ACC112 (cell line): ENCODE results near the gene SOX8.

Experiments used
- H2AFZ ChIP-seq: fragments of 200-600 bp; sonication (generic); one replicate; pipeline ENCODE4 v1.6.0; 2017; ENCODE audit warnings: antibody characterized with exemption, low read length; ENCODE audit not compliant: unreplicated experiment
- H3K27ac ChIP-seq: fragments of 200-600 bp; sonication (generic); 2 replicates; pipeline ENCODE4 v1.5.1; 2014; ENCODE audit warnings: low read depth, mild to moderate bottlenecking, antibody characterized with exemption, low read length, moderate library complexity
- H3K27me3 ChIP-seq: fragments of 200-600 bp; sonication (generic); 2 replicates; pipeline ENCODE4 v1.6.1; 2014; ENCODE audit warnings: mild to moderate bottlenecking, antibody characterized with exemption, low read length, moderate library complexity, mixed read lengths; ENCODE audit not compliant: insufficient read depth
- H3K36me3 ChIP-seq: fragments of 200-600 bp; sonication (generic); 2 replicates; pipeline ENCODE4 v1.6.1; 2016; ENCODE audit warnings: mild to moderate bottlenecking, antibody characterized with exemption, low read length, moderate library complexity, mixed read lengths; ENCODE audit not compliant: insufficient read depth
- H3K4me1 ChIP-seq: fragments of 200-600 bp; sonication (generic); one replicate; pipeline ENCODE4 v1.6.1; 2016; ENCODE audit warnings: low read length, mixed read lengths; ENCODE audit not compliant: insufficient read depth, unreplicated experiment, control insufficient read depth
- H3K4me3 ChIP-seq: fragments of 200-600 bp; sonication (generic); 2 replicates; pipeline ENCODE4 v1.5.1; 2014; ENCODE audit warnings: mild to moderate bottlenecking, low read depth, low read length
- H3K79me2 ChIP-seq: fragments of 200-600 bp; sonication (generic); one replicate; pipeline ENCODE4 v1.6.0; 2016; ENCODE audit warnings: low read length; ENCODE audit not compliant: control insufficient read depth, unreplicated experiment, insufficient read depth

Gene SOX8

GRCh38 chr16:1026057-1026783, 44.6 kb downstream of the SOX8 start:
- H3K36me3 ChIP-seq, result no peaks in the 10 kb centered on the region
- H3K79me2 ChIP-seq, result no peaks in the 10 kb centered on the region
- no peak overlapping the region for H3K4me3 ChIP-seq
- no peak overlapping the region for H2AFZ ChIP-seq
- H3K27ac ChIP-seq, result no peak overlapping the region
- peaks cover 43% of the 10 kb centered on the region for H3K27me3 ChIP-seq
- H3K4me1 ChIP-seq, result no peaks in the 10 kb centered on the region

- no peaks in the 10 kb centered on the region for H3K79me2 ChIP-seq
- no peaks in the 10 kb centered on the region for H3K4me1 ChIP-seq
- no peaks in the 10 kb centered on the region for H3K36me3 ChIP-seq
- H3K27ac ChIP-seq, result no peak overlapping the region
- peaks cover 43% of the 10 kb centered on the region for H3K27me3 ChIP-seq
- no peak overlapping the region for H3K4me3 ChIP-seq
- no peak overlapping the region for H2AFZ ChIP-seq
Observed at GRCh38 chr16:1026784-1027500, 45.4 kb downstream of the SOX8 start.

DNA sequence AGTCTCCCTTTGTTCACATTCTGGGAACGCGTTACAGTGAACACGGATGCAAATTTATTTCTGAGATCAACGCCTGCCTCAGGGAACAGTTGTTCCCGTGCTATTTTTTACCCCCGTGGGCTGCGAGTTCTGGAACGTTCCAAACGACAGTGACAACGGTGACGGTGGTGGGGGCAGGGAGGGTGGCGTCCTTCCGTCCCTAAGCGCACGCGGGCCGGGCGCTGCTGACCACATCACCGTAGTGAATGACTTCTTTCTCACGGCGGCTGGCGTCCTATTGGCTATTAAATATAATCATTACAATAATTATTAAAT, 45.9 kb downstream of the SOX8 start:
- no peak overlapping the region for H3K27ac ChIP-seq
- H3K4me1 ChIP-seq, result no peaks in the 10 kb centered on the region
- no peak overlapping the region for H2AFZ ChIP-seq
- H3K27me3 ChIP-seq, result peaks cover 40% of the 10 kb centered on the region
- H3K79me2 ChIP-seq, result no peaks in the 10 kb centered on the region
- H3K4me3 ChIP-seq, result no peak overlapping the region
- no peaks in the 10 kb centered on the region for H3K36me3 ChIP-seq

GRCh38 chr16:1028056-1028455, 46.5 kb downstream of the SOX8 start:
- Histone ChIP-seq H3K36me3 (no peaks in the 10 kb centered on the region), H3K4me1 (no peaks in the 10 kb centered on the region), H3K4me3 (no peak overlapping the region), H3K27me3 (peaks cover 39% of the 10 kb centered on the region), H3K27ac (no peak overlapping the region), H2AFZ (no peak overlapping the region), H3K79me2 (no peaks in the 10 kb centered on the region)

- Histone ChIP-seq H3K79me2 (no peaks in the 10 kb centered on the region), H3K4me1 (no peaks in the 10 kb centered on the region), H3K27ac (no peak overlapping the region), H3K27me3 (peaks cover 39% of the 10 kb centered on the region), H2AFZ (no peak overlapping the region), H3K4me3 (no peak overlapping the region), H3K36me3 (no peaks in the 10 kb centered on the region)
Observed at GRCh38 chr16:1028524-1029258, 47.1 kb downstream of the SOX8 start.

- Histone ChIP-seq H3K36me3 (no peaks in the 10 kb centered on the region), H3K27ac (no peak overlapping the region), H3K4me1 (no peaks in the 10 kb centered on the region), H3K79me2 (no peaks in the 10 kb centered on the region), H3K4me3 (no peak overlapping the region), H3K27me3 (peaks cover 39% of the 10 kb centered on the region), H2AFZ (no peak overlapping the region)
Observed at GRCh38 chr16:1029259-1029545, 47.6 kb downstream of the SOX8 start.

DNA sequence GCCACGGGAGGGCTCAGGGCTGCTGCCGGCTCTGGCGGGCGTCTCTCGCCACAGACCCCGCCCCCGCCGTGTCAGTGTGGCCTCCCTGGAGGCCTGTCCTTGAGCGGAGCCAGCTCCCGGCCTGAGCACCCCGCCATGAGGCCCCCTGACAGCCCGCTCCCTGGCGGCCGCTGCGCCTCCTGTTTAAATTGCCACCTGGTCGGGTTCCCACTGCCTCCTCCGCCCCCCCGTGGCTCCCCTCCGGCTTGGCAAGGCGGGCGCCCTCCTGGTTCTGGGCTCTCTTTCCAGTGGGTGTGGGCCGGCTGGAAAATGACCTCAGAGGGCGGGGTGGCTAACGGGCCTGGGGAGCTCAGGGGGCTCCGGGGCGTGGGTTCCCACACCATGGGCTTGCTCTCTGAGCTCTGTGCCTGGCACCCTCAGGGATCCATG, 48.9 kb downstream of the SOX8 start:
- Histone ChIP-seq H3K27me3 (peaks cover 39% of the 10 kb centered on the region), H3K36me3 (no peaks in the 10 kb centered on the region), H3K4me1 (no peaks in the 10 kb centered on the region), H2AFZ (no peak overlapping the region), H3K79me2 (no peaks in the 10 kb centered on the region), H3K27ac (no peak overlapping the region), H3K4me3 (no peak overlapping the region)

DNA sequence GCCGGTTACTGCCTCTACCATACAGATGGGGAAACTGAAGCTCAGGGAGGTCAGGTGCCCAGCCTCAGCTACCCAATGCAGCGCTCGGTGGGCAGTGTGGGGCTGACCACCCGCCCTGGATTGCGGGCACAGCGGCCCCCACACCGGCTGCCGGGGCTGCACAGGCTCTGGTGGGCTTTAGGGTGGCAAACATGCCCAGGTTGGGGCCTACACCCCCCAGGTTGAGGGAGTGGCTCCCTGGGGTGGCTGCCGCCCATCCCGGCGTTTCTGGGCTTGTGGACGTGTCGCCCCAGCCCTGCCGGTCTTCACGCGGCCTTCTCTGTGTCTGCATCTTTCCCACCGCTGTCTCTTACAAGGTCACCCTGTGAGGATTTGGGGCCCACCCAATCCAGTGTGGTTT, 50.1 kb downstream of the SOX8 start:
- Histone ChIP-seq H3K27me3 (peaks cover 37% of the 10 kb centered on the region), H3K79me2 (no peaks in the 10 kb centered on the region), H2AFZ (no peak overlapping the region), H3K4me3 (no peak overlapping the region), H3K36me3 (no peaks in the 10 kb centered on the region), H3K27ac (no peak overlapping the region), H3K4me1 (peaks cover under 1% of the 10 kb centered on the region)

DNA sequence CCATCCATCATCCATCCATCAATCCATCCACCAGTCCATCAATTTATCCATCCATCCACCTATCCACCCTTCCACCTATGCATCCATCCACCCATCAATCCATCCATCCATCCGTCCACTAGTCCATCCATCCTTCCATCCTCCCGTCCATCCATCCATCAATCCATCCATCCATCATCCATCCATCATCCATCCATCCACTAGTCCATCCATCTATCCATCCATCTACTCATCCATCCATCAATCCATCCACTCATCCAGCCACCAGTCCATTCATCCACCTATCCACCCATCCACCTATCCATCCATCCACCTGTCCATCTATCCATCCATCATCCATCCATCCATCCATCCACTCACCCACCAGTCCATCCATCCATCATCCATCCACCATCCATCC, 51.0 kb downstream of the SOX8 start:
- H3K27ac ChIP-seq, result no peak overlapping the region
- H3K79me2 ChIP-seq, result no peaks in the 10 kb centered on the region
- H3K4me1 ChIP-seq, result peaks cover 7% of the 10 kb centered on the region
- no peak overlapping the region for H2AFZ ChIP-seq
- no peak overlapping the region for H3K4me3 ChIP-seq
- no peaks in the 10 kb centered on the region for H3K36me3 ChIP-seq
- H3K27me3 ChIP-seq, result peaks cover 30% of the 10 kb centered on the region

DNA sequence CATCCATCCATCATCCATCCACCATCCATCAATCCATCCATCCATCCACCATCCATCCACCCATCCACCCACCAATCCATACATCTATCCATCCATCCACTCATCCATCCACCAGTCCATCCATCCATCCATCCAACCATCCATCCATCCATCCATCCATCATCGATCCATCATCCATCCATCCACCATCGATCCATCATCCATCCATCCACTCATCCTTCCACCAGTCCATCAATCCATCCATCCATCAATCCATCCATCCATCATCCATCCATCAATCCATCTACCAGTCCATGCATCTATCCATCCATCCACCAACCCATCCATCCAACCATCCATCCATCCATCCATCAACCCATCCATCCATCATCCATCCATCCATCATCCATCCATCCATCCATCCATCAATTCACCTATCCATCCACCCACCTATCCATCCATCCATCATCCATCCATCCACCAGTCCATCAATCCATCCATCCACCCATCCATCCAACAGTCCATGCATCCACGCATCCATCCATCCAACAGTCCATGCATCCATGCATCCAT, 51.6 kb downstream of the SOX8 start:
- Histone ChIP-seq H3K79me2 (no peaks in the 10 kb centered on the region), H3K4me1 (peaks cover 7% of the 10 kb centered on the region), H3K4me3 (no peak overlapping the region), H3K36me3 (no peaks in the 10 kb centered on the region), H3K27me3 (peaks cover 26% of the 10 kb centered on the region), H2AFZ (no peak overlapping the region), H3K27ac (no peak overlapping the region)
